ENCODE measurements around the gene CFAP97D1.

Gene CFAP97D1

GRCh38 chr17:43768943-43769342 lies 11.3 kb upstream of the CFAP97D1 start:
- TF ChIP-seq FOXP2 (optimal IDR thresholded peaks at IDR 0.05; ENCODE audit: borderline replicate concordance, extremely low read depth, extremely low read length, insufficient read depth), result no peak
- TF ChIP-seq SIN3A (IDR thresholded peaks at IDR 0.05; ENCODE audit: borderline replicate concordance, insufficient read depth, low read length), result no peak
- no peak for TF ChIP-seq REST (IDR thresholded peaks at IDR 0.05; ENCODE audit: insufficient read depth in 1 of 2, low read depth in 2 of 2, low read length in 2 of 2)

GRCh38 chr17:43769426-43769825 lies 10.8 kb upstream of the CFAP97D1 start:
- no peak for TF ChIP-seq POLR2AphosphoS5 (IDR thresholded peaks at IDR 0.05; ENCODE audit: low read depth, low read length)
- TF ChIP-seq REST (IDR thresholded peaks at IDR 0.05; ENCODE audit: insufficient read depth in 1 of 2, low read depth in 2 of 2, low read length in 2 of 2), result no peak
- no peak for TF ChIP-seq FOXP2 (optimal IDR thresholded peaks at IDR 0.05; ENCODE audit: borderline replicate concordance, extremely low read depth, extremely low read length, insufficient read depth)
- TF ChIP-seq SIN3A (IDR thresholded peaks at IDR 0.05; ENCODE audit: borderline replicate concordance, insufficient read depth, low read length), result no peak
- no peak for TF ChIP-seq TAF1 (IDR thresholded peaks at IDR 0.05; ENCODE audit: borderline replicate concordance, insufficient read depth, low read length)

- TF ChIP-seq TAF1 (IDR thresholded peaks at IDR 0.05; ENCODE audit: borderline replicate concordance, insufficient read depth, low read length) (no peak), FOXP2 (optimal IDR thresholded peaks at IDR 0.05; ENCODE audit: borderline replicate concordance, extremely low read depth, extremely low read length, insufficient read depth) (no peak), REST (IDR thresholded peaks at IDR 0.05; ENCODE audit: insufficient read depth in 1 of 2, low read depth in 2 of 2, low read length in 2 of 2) (no peak), SIN3A (IDR thresholded peaks at IDR 0.05; ENCODE audit: borderline replicate concordance, insufficient read depth, low read length) (no peak), POLR2AphosphoS5 (IDR thresholded peaks at IDR 0.05; ENCODE audit: low read depth, low read length) (no peak)
These were observed 10.4 kb upstream of the CFAP97D1 start for GRCh38 chr17:43769859-43770258.

- TF ChIP-seq POLR2AphosphoS5 (IDR thresholded peaks at IDR 0.05; ENCODE audit: low read depth, low read length) (no peak), REST (IDR thresholded peaks at IDR 0.05; ENCODE audit: insufficient read depth in 1 of 2, low read depth in 2 of 2, low read length in 2 of 2) (no peak)
These were observed 9.3 kb upstream of the CFAP97D1 start for GRCh38 chr17:43770957-43771356.

- no peak for TF ChIP-seq POLR2AphosphoS5 (IDR thresholded peaks at IDR 0.05; ENCODE audit: low read depth, low read length)
- no peak for TF ChIP-seq REST (IDR thresholded peaks at IDR 0.05; ENCODE audit: insufficient read depth in 1 of 2, low read depth in 2 of 2, low read length in 2 of 2)
- TF ChIP-seq SIN3A (IDR thresholded peaks at IDR 0.05; ENCODE audit: borderline replicate concordance, insufficient read depth, low read length), result no peak
- TF ChIP-seq TAF1 (IDR thresholded peaks at IDR 0.05; ENCODE audit: borderline replicate concordance, insufficient read depth, low read length), result no peak
- no peak for TF ChIP-seq FOXP2 (optimal IDR thresholded peaks at IDR 0.05; ENCODE audit: borderline replicate concordance, extremely low read depth, extremely low read length, insufficient read depth)
These were observed 8.8 kb upstream of the CFAP97D1 start for GRCh38 chr17:43771463-43771862.

Data from PFSK-1 (cell line).